Sigmoid colon (tissue), 7 donors: ENCODE data around the gene S100A10. TPM values are rescaled to one million over a fixed set of nuclear protein-coding genes. Genes with fewer than 3 reads are reported as not detected.

Source experiments
- DNase-seq: peaks from one replicate; pipeline ENCODE4 v3.0.0-alpha.2; 2019
- H3K27ac ChIP-seq, 4 donors: fragments of 200-600 bp; sonication (generic); one replicate each; pipeline ENCODE4 v1.5.1; 2016 to 2019; ENCODE audit warnings: mild to moderate bottlenecking in 1 of 4
- H3K27me3 ChIP-seq, 3 donors: fragments of 200-600 bp; sonication (generic); one replicate each; pipeline ENCODE4 v1.5.1; 2019; ENCODE audit warnings: mild to moderate bottlenecking in 1 of 3
- H3K36me3 ChIP-seq, 4 donors: fragments of 200-600 bp; sonication (generic); one replicate each; pipeline ENCODE4 v1.5.1; 2016 to 2019
- H3K4me1 ChIP-seq, 4 donors: fragments of 200-600 bp; sonication (generic); one replicate each; pipeline ENCODE4 v1.5.1; 2017 to 2019
- H3K4me3 ChIP-seq, 4 donors: fragments of 200-600 bp; sonication (generic); one replicate each; pipeline ENCODE4 v1.5.1; 2017 to 2019; ENCODE audit warnings: mild to moderate bottlenecking in 2 of 4, moderate library complexity in 1 of 4
- H3K9me3 ChIP-seq, 4 donors: fragments of 200-600 bp in 3 of 4; sonication (generic) in 3 of 4; one replicate each; pipeline versions ENCODE4 v1.5.1 to v1.6.1; 2013 to 2019
- CTCF ChIP-seq, 4 experiments: fragments of 450-650 bp in 3 of 4; fragments of 200-600 bp in 1 of 4; IDR thresholded peaks; one replicate each; pipeline ENCODE4 v1.5.1; 2016 to 2019; ENCODE audit warnings: antibody characterized with exemption in 4 of 4, mild to moderate bottlenecking in 3 of 4, moderate library complexity in 2 of 4
- EP300 ChIP-seq, 4 donors: sonication (generic); formaldehyde crosslinking; IDR thresholded peaks; one replicate each; pipeline ENCODE4 v1.6.1; 2017; ENCODE audit warnings: antibody characterized with exemption in 4 of 4
- POLR2A ChIP-seq, 2 donors: fragments of 450-650 bp; IDR thresholded peaks; one replicate each; pipeline ENCODE4 v1.6.1; 2016; ENCODE audit warnings: antibody characterized with exemption in 2 of 2, mild to moderate bottlenecking in 2 of 2, moderate library complexity in 2 of 2
- POLR2AphosphoS5 ChIP-seq, 4 donors: sonication (generic); formaldehyde crosslinking; IDR thresholded peaks; one replicate each; pipeline ENCODE4 v1.6.1; 2017; ENCODE audit warnings: antibody characterized with exemption in 4 of 4
- WGBS, 2 donors: extraction: QIAGEN DNeasy Blood & Tissue Kit; methylation state at CpG; one replicate each; pipeline ENCODE4 v1.1.7; 2013; 5-methylcytosine and 5-hydroxymethylcytosine counted together
- intact Hi-C: fragments of 100-400 bp; cut with DNase I; formaldehyde crosslinking; loops from one replicate; pipeline ENCODE4 v1.15.1; 2023
- polyA plus RNA-seq, 3 donors: library from polyadenylated mRNA; stranded (reverse); fragments of 200-250 nt; gene quantifications; one replicate each; pipeline ENCODE4 v1.2.3, GENCODE V29; 2013
- total RNA-seq, 4 donors: library from RNA; depleted of rRNA; stranded (reverse); fragments of >200 nt; gene quantifications; one replicate each; pipeline ENCODE4 v1.1.0, GENCODE V29; 2016
- donor health status: healthy with polysubstance abuse.
- donor health status: Bipolar disorder and iron deficiency.
- donor health status: healthy.

S100A10 gene
- total and polyA plus RNA-seq, 7 donors = 20.2 to 1,816 (median 57.9) TPM

- Histone ChIP-seq H3K36me3 (peaks cover 0 to 7% (median 7%) of the 10 kb centered on the region in 4 donors), H3K9me3 (no peaks in the 10 kb centered on the region), H3K27ac (peak overlapping the region; percentile 81 to 98 (median 87)), H3K27me3 (no peaks in the 10 kb centered on the region), H3K4me3 (no peak overlapping the region), H3K4me1 (peaks cover 0 to 74% (median 65%) of the 10 kb centered on the region in 4 donors)
- intact Hi-C loops = no loop called here
- TF ChIP-seq EP300 (IDR thresholded peaks at IDR 0.05) = no peak
- no peak for DNase-seq
- 22 to 66% methylated on average over 5 of the region's 5 CpGs for WGBS, 2 donors
These were observed 3.4 kb downstream of the S100A10 start for GRCh38 chr1:151990058-151990855.

GRCh38 chr1:151989211-151989862 lies 4.3 kb downstream of the S100A10 start:
- WGBS, 2 donors = 11 to 45% methylated on average over 6 of the region's 6 CpGs
- intact Hi-C loops = no loop called here
- Histone ChIP-seq H3K4me3 (no peak overlapping the region), H3K27me3 (no peaks in the 10 kb centered on the region), H3K4me1 (peaks cover 0 to 76% (median 60%) of the 10 kb centered on the region in 4 donors), H3K9me3 (no peaks in the 10 kb centered on the region), H3K36me3 (peaks cover 0 to 17% (median 12%) of the 10 kb centered on the region in 4 donors), H3K27ac (peak overlapping the region; percentile 81 to 98 (median 87))
- peak; percentile 87 for DNase-seq
- TF ChIP-seq POLR2AphosphoS5 (IDR thresholded peaks at IDR 0.05) (peak in 3 of 4 donors; percentile 23 to 39 (median 32)), CTCF (IDR thresholded peaks at IDR 0.05) (no peak), EP300 (IDR thresholded peaks at IDR 0.05) (no peak), POLR2A (IDR thresholded peaks at IDR 0.05) (no peak)

- H3K9me3 ChIP-seq = no peaks in the 10 kb centered on the region
These were observed 5.2 kb downstream of the S100A10 start for GRCh38 chr1:151988405-151988923.

GRCh38 chr1:151986501-151987190 lies 7.0 kb downstream of the S100A10 start:
- no peak for DNase-seq
- Histone ChIP-seq H3K4me1 (peaks cover 0 to 49% (median 41%) of the 10 kb centered on the region in 4 donors), H3K9me3 (no peaks in the 10 kb centered on the region), H3K36me3 (peaks cover 0 to 39% (median 18%) of the 10 kb centered on the region in 4 donors), H3K4me3 (no peak overlapping the region), H3K27ac (peak overlapping the region in 1 of 4 donors; percentile 98), H3K27me3 (no peaks in the 10 kb centered on the region)
- intact Hi-C loops = no loop called here
- TF ChIP-seq EP300 (IDR thresholded peaks at IDR 0.05) = no peak
- no peak for TF ChIP-seq CTCF (IDR thresholded peaks at IDR 0.05)
- no peak for TF ChIP-seq POLR2A (IDR thresholded peaks at IDR 0.05)
- no peak for TF ChIP-seq POLR2AphosphoS5 (IDR thresholded peaks at IDR 0.05)
- 85 to 88% methylated on average over 8 of the region's 8 CpGs for WGBS, 2 donors

More at GRCh38 chr1:151988405-151988923, 5.2 kb downstream of the S100A10 start:
- peaks cover 0 to 67% (median 55%) of the 10 kb centered on the region in 4 donors for H3K4me1 ChIP-seq
- peak overlapping the region; percentile 81 to 98 (median 87) for H3K27ac ChIP-seq
- no peak for DNase-seq
- no peaks in the 10 kb centered on the region for H3K27me3 ChIP-seq
- H3K36me3 ChIP-seq = peaks cover 0 to 25% (median 16%) of the 10 kb centered on the region in 4 donors
- 18 to 62% methylated on average over 2 of the region's 2 CpGs for WGBS, 2 donors
- intact Hi-C loops = no loop called here
- H3K4me3 ChIP-seq = no peak overlapping the region
- no peak for TF ChIP-seq EP300 (IDR thresholded peaks at IDR 0.05)
- no peak for TF ChIP-seq CTCF (IDR thresholded peaks at IDR 0.05)
- no peak for TF ChIP-seq POLR2AphosphoS5 (IDR thresholded peaks at IDR 0.05)
- TF ChIP-seq POLR2A (IDR thresholded peaks at IDR 0.05) = no peak
